ENCODE results near the gene ASPN.
A peak's percentile ranks its signal among the peaks of the same experiment; 100 is the strongest.

ASPN gene

DNA sequence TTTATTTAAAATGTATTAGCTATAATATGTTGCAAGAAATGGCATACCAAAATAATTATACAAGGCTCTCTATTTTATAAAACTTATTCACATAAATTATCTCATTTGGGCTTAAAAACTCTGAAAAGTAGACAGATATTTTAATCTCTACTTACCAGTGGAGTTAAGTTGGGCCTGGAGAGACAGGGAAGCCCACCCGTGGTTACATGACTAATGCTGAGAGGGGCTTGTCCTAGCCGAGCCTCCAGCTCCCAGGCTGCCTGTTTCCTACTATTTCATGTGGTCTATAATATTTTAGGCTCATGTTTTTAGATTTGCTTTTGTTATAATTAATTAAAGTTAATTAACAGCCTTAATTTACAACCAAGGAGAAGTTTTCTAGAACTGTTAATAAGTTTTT is 20.9 kb upstream of the ASPN start:
- no peak for DNase-seq

DNA sequence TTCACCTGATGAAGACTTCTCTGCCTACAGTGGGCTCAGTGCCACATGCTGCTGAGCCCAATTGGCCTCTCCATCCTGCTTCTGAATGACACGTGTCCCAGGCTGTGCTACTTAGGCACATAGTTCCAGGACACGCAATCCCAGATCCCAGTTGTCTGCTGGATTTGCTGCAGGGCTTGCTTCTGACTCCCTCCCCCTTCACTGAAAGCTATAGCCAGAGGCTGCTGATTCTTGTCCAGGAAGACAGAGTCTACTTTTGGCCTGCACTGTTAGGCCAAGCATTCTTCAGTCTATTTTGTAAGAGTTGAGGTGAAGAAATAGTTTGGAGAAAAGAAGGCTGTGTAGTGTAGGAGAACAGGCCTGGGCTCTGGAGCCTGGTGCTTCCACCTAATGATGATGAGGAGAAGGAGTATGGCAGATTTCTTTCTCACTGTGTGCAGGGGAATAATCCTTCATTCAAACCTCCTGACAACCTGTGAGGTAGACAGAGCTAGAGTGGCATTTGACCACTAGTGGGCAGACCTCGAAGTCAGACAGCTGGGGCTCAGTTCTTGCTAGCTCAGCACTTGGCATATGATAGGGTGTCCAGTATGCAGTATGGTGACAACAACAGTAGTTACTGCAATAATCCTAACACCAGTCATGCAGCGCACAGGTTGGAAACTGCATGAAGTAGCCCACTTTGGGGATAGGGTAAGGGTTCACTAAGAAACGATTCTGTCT is 19.5 kb upstream of the ASPN start:
- DNase-seq = peak; percentile 31

DNA sequence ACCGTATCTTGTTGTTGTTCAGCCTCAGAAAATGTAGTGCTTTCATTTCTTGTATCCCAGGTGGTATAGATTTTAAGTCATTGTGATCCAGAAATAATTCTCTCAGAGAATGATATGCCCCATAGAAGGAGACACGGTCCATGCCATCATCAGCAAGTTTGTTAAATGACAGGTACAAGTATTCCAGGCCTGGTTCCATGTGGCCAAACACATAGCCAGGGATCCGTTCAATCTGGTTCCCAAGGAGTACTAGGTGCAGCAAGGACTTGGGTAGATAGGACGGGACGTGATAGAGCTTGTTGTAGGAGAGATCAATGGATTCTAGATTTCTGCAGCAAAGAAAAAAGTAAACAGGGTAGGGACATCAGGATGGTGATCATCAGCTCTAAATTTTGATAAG is 18.4 kb upstream of the ASPN start:
- no peak for DNase-seq

DNA sequence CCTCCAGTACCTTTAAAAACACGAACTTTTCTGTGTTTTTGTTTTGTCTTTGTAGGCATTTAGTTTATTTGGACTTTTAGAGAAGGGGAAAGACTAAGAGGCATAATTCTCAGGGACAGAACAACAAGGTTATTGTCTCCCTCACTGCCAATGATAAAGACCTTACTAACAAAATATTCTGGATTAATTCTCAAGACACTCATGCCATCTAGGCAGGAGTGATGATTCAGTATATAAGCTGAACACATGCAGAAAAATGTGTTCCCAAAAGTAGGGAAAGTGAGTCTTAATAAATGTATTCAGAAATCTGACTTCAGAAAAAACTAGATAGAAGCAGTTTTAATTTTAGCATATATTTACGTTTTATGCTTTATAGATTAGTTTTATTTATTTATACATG is 17.4 kb upstream of the ASPN start:
- no peak for DNase-seq

DNA sequence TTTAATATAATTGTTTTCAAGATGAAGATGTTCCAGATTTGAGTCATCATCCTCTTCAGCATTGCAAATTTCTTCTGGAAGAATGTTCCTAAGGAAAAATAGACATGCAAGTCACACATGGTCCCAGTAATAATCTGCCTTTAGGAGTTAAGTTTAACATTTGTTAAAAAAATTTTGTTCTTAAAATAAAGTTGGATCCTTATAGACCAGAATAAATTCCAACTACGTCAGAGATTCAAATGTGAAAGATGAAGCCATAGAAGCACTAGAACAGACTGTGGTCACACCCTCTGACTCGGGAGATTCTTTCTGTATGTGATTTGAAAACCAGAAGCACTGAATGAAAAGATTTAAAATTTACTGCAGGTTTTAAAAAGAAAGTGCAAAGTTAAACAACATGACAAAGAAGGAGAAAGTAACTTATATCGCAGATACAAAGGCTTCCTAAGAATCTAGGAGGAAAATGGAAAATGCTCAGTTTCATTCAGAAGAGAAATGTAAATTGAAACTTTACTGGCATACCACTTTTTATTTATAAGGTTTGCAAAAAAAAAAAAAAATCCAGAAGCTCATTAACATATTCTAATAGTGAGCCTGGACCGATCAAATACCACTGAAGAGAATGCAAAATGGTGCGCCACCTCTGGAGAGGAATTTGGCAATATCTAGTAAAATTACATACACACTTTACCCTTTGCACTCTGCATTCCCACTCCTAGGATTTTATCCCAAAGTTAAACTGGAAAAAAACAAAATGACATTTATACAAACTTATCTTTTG is 14.3 kb upstream of the ASPN start:
- DNase-seq = peak; percentile 23

DNA sequence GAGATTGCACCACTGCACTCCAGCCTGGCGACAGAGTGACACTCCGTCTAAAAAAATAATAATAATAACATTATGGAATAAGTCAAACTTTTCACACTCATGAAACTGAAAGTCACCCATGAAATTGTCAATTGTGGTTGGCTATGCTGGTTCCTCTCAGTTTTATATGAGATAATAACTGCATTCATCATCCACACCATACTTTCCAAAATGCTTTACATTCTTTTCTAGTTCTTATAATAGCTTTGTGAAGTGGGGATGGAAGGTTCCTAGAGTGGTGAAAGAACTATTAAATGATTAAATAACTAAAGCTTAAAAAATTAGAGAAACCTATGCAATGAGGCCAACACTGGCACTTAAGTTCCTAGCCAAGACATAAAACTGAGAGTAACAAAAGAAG is 12.6 kb upstream of the ASPN start:
- peak; percentile 12 for DNase-seq

DNA sequence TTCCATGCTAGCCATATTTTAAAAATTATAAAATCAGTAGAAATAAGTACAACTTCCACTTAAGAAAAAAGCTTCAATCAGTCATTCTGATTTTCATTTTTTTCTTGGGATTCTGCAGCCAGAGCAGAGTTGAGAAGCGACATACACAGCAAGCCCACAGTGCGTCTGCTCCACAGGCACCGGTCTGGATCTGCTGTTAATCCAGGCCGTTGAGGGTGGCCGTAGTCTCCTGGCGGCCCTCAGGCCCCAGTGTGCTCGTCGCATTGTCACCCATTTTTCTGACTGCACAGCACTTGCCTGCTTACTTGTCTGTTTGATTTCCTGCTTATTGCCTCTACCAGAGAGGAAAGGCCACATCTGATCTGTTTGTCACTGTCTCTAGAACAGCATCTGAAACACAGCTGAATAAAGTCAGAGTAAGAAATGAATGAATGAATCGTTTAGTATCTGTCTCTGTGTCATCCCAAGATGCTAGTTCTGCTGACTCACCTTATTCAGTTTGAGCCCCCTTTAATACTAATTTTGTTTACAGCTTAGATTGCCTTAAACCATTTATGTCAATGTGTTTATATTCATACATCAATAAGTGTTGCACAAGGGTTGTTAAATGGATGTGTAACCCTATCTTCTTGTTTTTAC is 11.6 kb upstream of the ASPN start:
- no peak for DNase-seq

DNA sequence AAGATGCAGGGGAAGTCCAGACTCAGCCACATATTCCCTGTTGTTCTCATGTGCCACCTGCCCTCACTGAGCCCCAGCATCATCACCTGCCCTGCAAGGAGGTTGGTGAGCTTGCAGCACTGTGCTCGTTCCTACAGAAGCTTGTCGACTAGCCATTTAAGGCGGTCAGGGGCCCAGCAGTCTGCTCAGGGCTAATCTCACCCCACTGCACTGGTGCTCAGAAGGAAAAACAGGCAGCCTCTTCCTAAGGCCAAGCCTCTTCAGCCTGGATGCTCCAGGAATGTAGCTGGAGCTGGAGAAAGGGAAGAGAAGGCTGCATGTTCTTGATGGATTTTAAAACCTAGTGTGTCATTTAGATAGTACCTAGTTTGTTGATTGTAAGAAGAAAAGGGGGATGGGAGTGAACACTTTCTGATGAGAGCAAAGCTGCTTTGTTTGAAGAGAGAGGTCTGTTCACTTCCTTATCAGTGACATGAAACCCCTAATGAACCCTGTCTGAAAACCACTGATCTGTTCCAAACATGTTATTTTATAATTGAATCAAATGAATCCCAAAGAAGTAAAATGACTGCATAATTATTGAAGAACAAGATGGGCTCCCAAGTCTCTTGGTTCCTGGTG is 10.6 kb upstream of the ASPN start:
- DNase-seq = no peak

DNA sequence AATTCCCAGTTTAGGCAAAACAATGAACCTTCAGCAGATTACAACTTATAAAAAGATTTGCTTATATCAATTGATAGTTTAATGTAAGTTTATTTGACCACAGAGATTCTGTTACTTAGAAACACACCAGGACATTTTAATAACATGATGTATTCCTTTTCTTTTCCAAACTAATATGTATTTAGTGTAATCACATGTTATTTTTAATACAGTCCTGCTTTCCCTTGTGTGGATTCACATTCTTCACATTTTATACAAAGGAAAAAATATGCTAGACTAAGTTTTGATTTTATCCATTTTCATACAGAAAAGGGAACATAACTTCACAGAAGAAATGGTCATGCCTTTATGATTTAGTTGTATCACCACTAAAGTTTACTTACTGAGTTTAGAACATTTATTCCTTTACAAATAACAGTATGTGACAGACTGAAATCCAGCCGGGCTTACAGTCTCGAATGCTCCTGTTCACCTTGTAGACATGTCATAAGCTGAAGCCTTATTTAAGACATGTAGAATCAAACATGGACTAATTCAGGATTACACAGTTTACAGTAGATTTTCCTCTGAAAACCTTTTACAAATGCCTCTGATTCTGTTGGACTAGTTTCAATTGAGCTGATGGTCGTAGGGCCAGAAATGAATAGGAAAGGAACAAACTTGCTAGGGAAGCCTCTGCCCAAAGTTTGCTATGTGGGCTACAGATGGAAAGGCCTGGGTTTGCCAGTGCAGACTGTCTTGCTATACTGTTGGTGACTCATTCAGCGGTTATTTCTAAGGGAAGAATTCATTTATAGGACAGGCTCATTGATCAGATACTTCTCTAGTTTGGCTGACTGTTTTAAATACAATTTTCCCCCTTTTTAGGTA is 6.6 kb upstream of the ASPN start:
- peak; percentile 68 for DNase-seq

DNA sequence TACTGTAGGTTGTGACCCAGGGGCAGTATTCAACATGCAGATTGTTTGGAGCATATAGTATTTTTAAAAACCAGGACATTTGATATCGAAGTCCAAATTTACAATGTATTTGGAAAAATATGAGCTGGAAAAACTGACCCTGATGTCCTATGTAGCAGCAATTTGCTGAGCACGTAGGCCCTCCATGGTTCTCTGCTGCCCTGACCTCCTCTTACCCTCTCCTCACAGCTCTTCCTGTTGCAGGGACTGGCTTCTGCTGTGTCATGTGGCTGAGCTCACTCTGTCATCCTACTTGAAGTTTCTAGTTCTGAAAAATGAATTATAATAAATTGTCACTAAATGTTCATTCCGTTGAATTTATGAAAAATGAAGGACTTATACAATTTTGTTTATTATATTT is 4.1 kb upstream of the ASPN start:
- DNase-seq = no peak

DNA sequence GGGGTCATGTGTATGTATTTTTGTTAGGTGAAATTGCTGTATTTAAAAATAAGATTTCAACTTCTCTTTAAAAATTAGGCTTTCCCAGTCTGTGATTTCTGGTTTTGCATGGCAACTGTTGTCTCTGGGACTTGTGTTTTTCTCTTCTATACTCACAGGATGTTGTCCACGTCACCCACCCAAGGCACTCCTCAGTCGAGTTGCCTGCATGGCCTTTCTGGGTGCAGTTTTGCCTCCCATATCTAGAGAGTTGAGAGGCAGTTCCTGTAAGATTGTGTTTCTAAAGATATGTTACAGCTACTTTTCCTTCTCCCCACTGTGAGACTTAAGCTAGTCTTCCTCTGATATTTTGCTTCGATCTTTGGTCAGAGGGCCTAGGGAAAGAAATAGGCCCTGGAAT is 2.3 kb upstream of the ASPN start:
- no peak for DNase-seq

DNA sequence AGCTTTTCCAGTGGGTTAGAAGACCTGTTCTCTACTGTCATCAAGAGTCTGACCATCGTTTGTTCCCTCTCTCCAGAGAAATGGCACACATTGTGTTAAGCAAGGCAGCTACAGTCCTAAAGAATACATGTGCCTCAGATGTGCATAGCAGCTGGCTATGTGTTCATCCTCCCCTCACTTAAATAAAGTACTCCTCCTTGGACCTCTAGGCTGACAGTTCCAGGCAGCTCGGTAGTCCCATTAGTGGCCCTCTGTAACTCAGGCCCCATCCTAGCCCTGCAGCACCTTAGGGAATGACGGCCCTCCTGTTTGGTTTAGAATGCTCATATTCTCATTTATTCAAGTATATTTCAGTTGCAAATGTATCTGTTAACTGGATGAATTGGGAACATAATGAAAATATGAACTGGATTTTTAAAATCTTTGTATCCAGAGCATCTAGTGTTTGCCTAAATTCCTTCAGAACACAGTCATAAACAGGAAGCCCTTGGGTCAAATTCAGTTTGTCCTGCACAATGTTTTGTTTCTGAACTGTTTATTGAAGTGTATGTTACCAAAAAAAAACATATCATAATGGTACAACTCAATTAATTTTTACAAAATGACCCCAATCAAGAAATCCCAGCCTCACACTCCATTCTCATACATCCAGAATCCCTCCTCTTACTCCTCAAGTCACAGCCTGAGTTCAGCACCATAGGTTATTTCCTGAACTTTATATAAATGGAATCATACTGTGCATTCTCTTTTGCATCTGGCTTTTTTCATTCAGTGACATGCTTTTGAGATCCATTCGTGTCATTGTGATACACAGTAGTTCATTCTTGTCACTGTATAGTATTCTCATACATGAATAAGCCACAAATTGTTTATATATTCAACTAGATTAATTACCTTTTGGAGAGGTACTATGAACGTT is 1.6 kb upstream of the ASPN start:
- DNase-seq = peak; percentile 39

DNA sequence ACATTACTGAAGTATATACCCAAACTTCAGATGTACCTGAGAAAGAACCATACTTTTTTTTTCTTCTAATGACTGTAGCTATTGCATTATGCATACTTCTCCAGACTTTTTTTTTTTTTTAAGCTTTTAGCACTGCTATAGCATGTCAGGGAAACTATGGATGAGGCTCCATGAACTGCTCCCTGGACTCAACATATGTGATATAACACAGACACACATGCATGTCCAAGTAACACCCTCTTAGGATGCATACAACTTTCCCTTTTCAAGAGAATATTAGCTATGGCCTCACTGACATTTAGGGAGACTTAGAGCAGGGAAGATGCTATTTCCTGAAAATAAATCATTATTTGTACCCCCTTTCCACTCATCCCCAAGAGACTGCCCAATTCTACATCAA is 499 bp upstream of the ASPN start:
- no peak for DNase-seq

DNA sequence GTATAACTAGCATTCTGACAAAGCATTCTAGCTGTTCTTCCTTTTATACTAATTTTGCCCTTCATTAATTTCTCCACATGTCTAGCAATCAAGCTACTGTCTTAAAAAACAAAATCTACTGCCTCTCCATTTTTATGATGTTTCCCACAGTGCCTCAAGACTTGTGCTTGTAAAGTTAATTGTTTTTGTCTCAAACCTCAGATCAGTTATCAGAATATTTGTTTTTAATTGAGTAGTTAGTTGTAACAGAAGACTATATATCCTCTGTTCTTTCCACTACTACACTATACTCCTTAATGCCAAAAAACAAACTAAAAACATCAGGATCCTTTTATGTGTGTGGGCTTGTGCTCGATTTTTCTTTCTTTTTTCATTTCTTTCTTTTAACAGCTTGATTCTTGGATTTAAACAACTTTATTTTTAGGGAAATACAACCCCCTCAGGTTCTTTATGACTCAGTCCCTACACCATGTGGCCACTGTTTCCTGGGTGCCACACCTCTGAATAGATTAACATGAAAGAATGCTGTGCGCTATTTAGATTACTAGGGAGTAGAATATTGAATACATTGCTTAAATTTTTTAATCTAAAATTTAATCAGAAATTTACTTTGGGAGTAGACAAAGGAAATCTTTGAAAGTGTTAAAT is 1.2 kb downstream of the ASPN start:
- peak; percentile 49 for DNase-seq

DNA sequence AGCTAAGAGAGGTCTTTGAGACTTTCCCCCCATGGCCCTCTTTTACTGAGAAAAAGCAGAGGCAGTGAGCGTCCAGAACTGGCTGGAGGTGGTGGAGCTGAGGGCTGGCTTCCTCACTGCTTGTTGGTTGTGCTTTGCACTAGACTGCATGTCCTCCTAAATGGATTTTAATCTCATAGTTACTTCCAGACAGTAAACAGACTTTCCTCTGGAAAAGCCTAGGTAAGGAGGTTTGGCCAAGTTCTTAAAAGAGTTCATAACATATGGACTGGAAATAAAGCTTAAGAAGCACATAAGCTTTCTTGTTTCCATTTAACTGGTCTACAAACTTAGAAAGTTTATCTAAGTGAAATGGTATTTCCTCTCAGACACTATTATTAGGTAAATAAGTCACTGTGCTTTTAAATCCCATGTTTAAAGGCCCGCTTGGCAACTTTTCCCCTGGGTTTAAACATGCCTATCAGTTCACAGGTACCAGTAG is 2.0 kb downstream of the ASPN start:
- DNase-seq = peak; percentile 26

DNA sequence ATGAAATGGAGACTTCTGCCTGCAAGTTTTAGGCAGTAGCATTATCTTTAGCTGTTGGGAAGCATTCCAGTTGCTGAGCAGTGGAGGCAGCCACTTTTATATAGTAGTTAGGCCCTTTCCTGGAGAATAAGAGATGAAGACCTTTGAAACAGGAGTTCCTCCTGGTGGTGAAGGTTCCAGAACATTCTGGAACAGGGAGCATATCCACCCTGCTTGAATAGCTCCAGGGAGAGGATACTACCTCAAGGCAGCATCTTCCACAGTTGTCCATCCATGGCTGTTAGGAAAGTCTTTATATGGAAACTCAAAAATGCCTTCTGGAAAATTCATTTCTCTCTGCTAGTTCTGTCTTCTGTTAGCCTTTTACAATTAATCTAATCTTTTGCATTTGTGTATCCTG is 3.0 kb downstream of the ASPN start:
- DNase-seq = no peak

DNA sequence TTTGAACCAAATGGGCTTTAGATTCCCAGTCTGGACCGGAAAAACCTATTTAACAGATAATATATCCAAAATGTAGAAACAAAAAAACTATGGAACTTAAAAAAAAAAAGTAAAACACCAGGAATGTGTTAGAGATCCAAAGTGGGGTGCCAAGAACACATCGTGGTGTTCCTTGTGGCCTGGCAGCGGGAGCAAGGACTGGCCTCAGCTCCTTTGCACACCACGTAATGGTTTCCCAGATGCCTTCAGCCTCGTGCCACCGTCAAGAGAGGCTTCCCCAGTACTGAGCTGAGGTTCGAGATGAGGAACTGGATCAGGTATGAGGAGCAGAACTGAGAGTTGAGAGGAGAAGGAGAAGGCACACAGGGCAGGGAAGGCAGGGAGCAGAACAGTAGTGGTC is 3.5 kb downstream of the ASPN start:
- DNase-seq = no peak

DNA sequence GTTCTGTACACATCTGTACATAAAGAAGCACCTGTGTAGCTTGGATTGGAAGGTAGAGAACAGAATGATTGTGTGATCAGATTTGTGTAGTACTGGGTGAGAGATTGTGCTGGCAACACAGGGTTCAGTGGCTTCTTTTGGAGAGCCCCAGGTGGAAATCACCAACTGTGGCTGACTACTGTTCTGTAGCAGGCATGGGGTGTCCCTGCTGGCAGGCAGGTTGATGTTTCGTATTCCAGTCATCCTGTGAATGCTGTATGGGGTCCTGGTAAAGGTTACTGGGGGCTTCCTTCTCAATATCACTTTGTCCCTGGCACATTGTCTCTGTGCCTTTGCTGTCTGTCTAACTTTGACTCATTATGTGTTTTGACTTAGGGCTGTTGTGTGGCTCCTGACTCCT is 5.3 kb downstream of the ASPN start:
- DNase-seq = no peak

DNA sequence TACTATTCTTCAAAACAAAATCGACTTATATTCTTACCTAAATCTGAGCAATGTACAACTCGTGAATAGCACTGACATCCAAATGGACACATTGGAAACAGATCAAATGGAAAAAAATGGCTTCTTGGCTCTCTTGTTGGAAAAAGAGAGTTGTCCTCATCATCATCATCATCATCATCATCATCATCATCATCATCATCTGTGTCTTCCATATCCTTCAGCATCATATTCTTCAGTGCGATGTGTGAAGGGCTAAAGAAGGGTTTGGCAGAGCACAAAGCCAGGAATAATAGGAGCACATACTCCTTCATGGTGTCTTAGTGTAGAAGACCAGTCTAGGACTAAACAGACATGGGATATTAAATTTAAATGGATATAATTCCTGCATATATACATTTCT is 7.7 kb downstream of the ASPN start:
- no peak for DNase-seq

DNA sequence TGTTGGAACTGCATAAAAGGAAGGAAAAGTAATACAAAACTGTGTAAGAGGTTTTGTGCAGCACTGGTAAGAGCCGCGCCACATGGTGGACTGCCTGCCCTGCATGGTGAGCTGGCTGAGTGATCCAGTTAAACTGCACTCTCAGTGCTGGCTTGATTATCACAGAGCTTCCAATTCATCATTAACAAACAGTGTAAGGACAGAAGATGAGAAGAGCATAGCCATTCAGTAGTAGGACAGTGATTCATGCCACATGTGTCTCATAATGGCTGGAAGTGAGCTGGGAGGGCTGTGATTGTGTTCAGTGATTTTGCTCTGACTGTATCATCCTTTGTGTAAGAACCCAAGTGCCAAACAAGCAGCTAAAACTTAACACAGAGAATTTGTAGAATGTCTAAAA is 14.1 kb downstream of the ASPN start:
- DNase-seq = peak; percentile 35

DNA sequence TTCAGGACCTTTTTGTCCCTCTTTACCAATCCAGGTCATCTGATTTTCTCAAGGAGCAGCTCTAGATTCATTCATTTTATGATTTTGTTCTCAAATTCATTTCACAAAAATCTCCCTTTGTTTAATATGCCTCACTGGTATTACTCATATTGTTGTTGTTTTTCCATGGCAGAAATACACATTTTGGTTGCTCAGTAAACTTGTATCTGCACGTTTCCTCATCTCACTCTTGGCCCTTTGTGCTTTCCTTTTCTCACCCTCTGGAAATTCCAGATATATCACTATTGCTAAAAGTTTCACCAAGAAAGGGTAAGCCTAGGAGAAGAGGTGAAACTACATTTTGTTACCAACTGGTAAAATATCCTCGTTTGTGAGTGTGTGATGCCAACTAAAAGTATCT is 14.8 kb downstream of the ASPN start:
- no peak for DNase-seq

Data from EL (cell line).